ENCODE measurements around the gene F7. TPM values are rescaled to one million over a fixed set of nuclear protein-coding genes. Genes with fewer than 3 reads are reported as not detected.

The F7 gene
- total RNA-seq, 1 donor from 2014 or later: 1.0 TPM

DNA sequence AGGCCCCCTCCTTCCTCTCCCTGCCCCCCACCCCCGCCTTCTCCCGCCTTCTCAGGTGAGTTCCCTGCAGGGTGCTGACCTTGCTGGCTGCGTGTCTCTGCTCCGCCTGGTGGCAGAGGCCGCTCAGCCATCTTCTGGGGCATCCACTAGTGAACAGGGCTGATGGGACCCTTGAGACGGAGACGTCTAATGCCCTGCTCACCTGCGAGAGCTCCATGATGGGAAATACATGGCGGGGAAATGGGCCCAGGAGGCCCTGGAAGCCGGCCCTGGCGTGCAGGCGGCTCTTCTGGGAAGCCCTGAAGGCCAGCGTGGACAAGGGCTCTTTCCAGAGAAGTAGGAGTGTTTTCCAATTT lies 15.2 kb upstream of the F7 start:
- H3K4me1 Mint-ChIP-seq: no peaks in the 10 kb centered on the region
- no peak for DNase-seq (ENCODE audit: low read depth, low spot score)
- H3K36me3 Mint-ChIP-seq (ENCODE audit: low read depth): no peaks in the 10 kb centered on the region
- TF ChIP-seq, protein P1, sequence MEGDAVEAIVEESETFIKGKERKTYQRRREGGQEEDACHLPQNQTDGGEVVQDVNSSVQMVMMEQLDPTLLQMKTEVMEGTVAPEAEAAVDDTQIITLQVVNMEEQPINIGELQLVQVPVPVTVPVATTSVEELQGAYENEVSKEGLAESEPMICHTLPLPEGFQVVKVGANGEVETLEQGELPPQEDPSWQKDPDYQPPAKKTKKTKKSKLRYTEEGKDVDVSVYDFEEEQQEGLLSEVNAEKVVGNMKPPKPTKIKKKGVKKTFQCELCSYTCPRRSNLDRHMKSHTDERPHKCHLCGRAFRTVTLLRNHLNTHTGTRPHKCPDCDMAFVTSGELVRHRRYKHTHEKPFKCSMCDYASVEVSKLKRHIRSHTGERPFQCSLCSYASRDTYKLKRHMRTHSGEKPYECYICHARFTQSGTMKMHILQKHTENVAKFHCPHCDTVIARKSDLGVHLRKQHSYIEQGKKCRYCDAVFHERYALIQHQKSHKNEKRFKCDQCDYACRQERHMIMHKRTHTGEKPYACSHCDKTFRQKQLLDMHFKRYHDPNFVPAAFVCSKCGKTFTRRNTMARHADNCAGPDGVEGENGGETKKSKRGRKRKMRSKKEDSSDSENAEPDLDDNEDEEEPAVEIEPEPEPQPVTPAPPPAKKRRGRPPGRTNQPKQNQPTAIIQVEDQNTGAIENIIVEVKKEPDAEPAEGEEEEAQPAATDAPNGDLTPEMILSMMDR (conservative IDR thresholded peaks at IDR 0.05): no peak
- no peaks in the 10 kb centered on the region for H3K27me3 Mint-ChIP-seq (ENCODE audit: low read depth)
- no peak overlapping the region for H3K27ac Mint-ChIP-seq (ENCODE audit: unreplicated experiment)
- H3K9me3 Mint-ChIP-seq: no peaks in the 10 kb centered on the region
- H3K4me3 Mint-ChIP-seq: no peak overlapping the region

DNA sequence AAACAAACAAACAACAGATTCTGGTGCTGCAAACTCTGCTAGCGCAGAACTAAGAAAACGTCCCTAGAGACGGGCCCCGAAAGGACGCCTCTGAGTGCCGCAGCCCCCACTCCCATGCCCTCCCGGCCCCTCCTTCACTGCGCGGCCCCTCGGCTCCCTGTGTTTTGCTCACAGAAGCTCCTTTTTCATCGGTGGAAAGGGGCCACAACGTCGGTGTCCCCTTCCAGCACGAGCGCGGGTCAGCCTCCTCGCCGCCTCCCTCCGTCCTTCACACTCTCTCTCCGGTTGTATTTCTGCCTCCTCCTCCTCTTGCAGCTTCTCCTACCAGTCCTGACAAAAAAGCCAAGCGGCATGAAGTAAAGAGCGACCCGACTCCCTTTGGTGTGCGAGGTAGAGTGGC lies 14.8 kb upstream of the F7 start:
- TF ChIP-seq, protein P1 (conservative IDR thresholded peaks at IDR 0.05): no peak
- Mint-ChIP-seq H3K27me3 (ENCODE audit: low read depth) (peaks cover 2% of the 10 kb centered on the region), H3K4me1 (no peaks in the 10 kb centered on the region), H3K36me3 (ENCODE audit: low read depth) (no peaks in the 10 kb centered on the region), H3K9me3 (no peaks in the 10 kb centered on the region), H3K27ac (ENCODE audit: unreplicated experiment) (no peak overlapping the region), H3K4me3 (no peak overlapping the region)
- DNase-seq (ENCODE audit: low read depth, low spot score): no peak

DNA sequence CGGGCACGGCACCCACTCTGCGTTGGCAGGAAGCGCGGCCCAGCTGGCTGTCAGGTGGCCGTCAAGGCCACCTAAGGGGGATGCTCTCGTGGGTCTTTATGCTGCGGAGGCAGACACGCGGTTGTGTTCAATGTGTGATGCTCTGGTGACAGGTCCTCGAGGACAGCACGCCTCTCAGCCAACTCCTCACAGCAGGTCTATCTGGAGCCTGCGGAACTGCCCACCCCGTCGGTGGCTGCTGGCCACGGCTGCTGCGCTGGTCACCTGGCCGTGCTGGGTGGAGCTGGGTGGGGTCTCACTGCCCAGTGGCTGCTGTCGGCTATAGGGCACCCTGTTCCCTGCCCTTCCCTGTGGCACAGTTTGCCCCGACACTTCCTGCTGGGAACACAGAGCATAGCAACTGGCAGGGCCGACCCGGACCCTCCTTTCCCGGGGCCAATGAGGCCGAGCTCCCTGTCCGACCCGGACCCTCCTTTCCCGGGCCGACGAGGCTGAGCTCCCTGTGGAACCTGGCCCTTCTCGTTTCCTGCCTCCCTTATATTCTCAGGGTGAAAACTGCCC lies 14.3 kb upstream of the F7 start:
- Mint-ChIP-seq H3K27ac (ENCODE audit: unreplicated experiment) (no peak overlapping the region), H3K9me3 (no peaks in the 10 kb centered on the region), H3K27me3 (ENCODE audit: low read depth) (peaks cover 2% of the 10 kb centered on the region), H3K4me1 (no peaks in the 10 kb centered on the region), H3K4me3 (no peak overlapping the region), H3K36me3 (ENCODE audit: low read depth) (no peaks in the 10 kb centered on the region)
- TF ChIP-seq, protein P1 (conservative IDR thresholded peaks at IDR 0.05): no peak
- DNase-seq (ENCODE audit: low read depth, low spot score): no peak

DNA sequence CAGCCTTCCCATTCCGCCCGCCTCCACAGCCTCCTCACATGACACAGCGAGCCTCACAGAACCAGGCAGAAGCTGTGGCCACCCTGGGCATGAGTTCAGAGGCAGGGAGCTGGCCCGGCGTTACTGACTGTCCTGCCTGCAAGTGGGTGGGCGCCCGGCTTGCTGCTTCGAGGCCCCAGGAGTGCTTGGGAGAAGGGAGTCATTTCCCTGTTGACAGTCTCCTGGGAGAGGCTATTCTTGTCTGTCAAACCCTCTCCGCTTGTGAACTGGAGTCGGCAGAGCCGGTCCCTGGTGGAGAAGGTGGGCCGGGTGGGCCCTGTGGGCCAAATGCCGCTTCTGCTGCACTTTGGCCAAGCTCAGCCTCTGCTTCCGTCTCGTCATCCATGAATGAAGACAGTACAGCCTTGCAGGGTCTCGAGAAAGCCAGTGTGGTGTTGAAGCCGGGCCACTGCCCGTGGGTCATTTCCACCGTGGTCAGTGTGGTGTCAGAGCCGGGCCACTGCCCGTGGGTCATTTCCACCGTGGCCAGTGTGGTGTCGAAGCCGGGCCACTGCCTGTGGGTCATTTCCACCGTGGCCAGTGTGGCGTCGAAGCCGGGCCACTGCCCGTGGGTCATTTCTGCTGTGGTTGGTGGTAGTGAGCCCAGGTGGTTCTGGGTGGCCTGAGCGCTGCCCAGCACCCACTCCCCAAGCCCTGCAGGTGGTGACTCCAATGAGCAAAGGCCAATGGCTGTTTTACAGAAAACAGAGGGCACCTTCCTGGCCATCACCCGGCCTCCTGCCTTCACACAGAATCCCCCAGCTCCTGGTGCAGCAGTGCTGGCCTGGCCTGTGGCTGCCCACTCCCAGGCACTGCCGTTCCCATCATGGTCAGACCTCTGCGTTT lies 13.5 kb upstream of the F7 start:
- H3K27me3 Mint-ChIP-seq (ENCODE audit: low read depth): peaks cover 2% of the 10 kb centered on the region

DNA sequence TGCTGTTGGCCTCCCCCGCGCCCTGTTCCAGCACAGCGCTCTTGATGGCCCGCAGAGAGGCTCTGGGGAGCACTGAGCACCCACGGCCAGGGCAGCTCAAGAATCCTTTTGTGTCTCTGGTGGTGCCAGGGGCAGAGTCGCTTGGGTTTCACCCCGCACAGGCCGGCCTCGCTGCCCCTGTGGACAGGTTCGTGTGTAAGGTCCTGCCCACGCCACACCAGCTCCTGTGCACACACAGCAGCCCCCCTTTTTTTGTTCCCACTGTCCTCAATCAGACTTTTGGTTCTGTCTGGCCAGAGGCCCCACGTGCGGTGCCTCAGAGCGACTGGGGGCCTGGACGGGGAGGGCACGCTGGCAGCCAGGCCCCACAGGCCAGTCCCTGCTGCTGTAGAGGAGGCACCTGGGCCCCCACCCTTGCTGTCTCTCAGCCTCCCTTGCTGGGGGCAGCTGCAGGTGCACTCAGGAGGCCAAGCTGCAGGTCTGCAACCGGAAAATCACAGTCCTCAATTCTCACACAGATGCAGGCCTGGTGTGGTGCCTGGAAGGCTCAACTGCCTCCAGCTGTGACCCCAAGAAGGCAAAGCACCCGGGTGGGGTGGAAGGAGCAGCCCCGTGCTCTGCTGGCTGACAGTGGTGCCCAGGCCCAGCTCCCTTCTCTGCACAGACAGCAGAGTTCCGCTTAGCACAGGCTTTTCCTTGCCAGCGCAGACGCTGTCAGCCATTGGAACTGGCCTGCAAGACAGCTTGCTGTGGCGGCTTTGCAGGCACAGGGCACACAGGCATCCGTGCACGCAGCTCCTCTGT lies 12.6 kb upstream of the F7 start:
- no peaks in the 10 kb centered on the region for H3K9me3 Mint-ChIP-seq
- no peak overlapping the region for H3K27ac Mint-ChIP-seq (ENCODE audit: unreplicated experiment)
- H3K4me1 Mint-ChIP-seq: peaks cover 3% of the 10 kb centered on the region
- H3K36me3 Mint-ChIP-seq (ENCODE audit: low read depth): no peaks in the 10 kb centered on the region
- no peak overlapping the region for H3K4me3 Mint-ChIP-seq
- H3K27me3 Mint-ChIP-seq (ENCODE audit: low read depth): peaks cover 3% of the 10 kb centered on the region
- no peak for DNase-seq (ENCODE audit: low read depth, low spot score)
- TF ChIP-seq, protein P1 (conservative IDR thresholded peaks at IDR 0.05): no peak

More for the DNA sequence above, 13.5 kb upstream of the F7 start:
- Mint-ChIP-seq H3K9me3 (no peaks in the 10 kb centered on the region), H3K4me3 (no peak overlapping the region), H3K27ac (ENCODE audit: unreplicated experiment) (no peak overlapping the region), H3K36me3 (ENCODE audit: low read depth) (no peaks in the 10 kb centered on the region), H3K4me1 (no peaks in the 10 kb centered on the region)
- TF ChIP-seq, protein P1 (conservative IDR thresholded peaks at IDR 0.05): no peak
- DNase-seq (ENCODE audit: low read depth, low spot score): no peak
